HepG2 (cell line): ENCODE data around the gene SLC10A1. TPM values are rescaled to one million over a fixed set of nuclear protein-coding genes. Genes with fewer than 3 reads are reported as not detected.

Experiments used
- HOXA9 ChIP-seq: sonication (generic); formaldehyde crosslinking; IDR thresholded peaks from 2 replicates; pipeline ENCODE4 v1.8.1; 2022; ENCODE audit warnings: missing genetic modification reagents, mild to moderate bottlenecking, moderate library complexity, borderline replicate concordance
- PAXIP1 ChIP-seq: sonication (generic); formaldehyde crosslinking; conservative IDR thresholded peaks from 2 replicates; pipeline ENCODE4 v1.4.0; 2020; ENCODE audit warnings: mild to moderate bottlenecking, missing genetic modification reagents, moderate library complexity
- SOX5 ChIP-seq: IDR thresholded peaks from 2 replicates; pipeline ENCODE4 v1.6.1; 2016; ENCODE audit warnings: borderline replicate concordance
- ZBTB20 ChIP-seq: sonication (generic); formaldehyde crosslinking; IDR thresholded peaks from 2 replicates; pipeline ENCODE4 v1.8.1; 2023; ENCODE audit warnings: missing genetic modification reagents, low read depth, mild to moderate bottlenecking, borderline replicate concordance
- ZNF138 ChIP-seq: sonication (generic); formaldehyde crosslinking; IDR thresholded peaks from 2 replicates; pipeline ENCODE4 v1.5.0; 2020; ENCODE audit warnings: mild to moderate bottlenecking, low read depth, missing genetic modification reagents
- ZNF317 ChIP-seq: sonication (generic); formaldehyde crosslinking; IDR thresholded peaks from 2 replicates; pipeline ENCODE4 v1.5.0; 2020; ENCODE audit warnings: mild to moderate bottlenecking, missing genetic modification reagents
- ZNF746 ChIP-seq: sonication (generic); formaldehyde crosslinking; IDR thresholded peaks from 2 replicates; pipeline ENCODE4 v1.8.0; 2022; ENCODE audit warnings: mild to moderate bottlenecking, missing genetic modification reagents
- polyA plus RNA-seq, 8 experiments: library from polyadenylated mRNA; depleted of rRNA in 3 of 8; stranded (reverse) in 7 of 8; unstranded in 1 of 8; fragments of >200 nt; fragmentation: Illumina TruSeq in 4 of 8; extraction: Trizol in 4 of 8; gene quantifications; 2 replicates each; pipeline versions ENCODE4 v1.2.1 to v1.2.3, GENCODE V29; 2011 to 2016; ENCODE audit warnings: low read depth in 4 of 8, missing spikeins in 1 of 8, mixed read lengths in 1 of 8; ENCODE audit not compliant: insufficient read depth in 1 of 8
- total RNA-seq, 5 experiments: library from RNA; depleted of rRNA; stranded (reverse); fragments of >200 nt; fragmentation: Illumina TruSeq; extraction: Trizol; gene quantifications; 2 replicates each; pipeline ENCODE4 v1.2.3, GENCODE V29; 2016; ENCODE audit warnings: low read depth in 1 of 5
- TF ChIP-seq, protein P1 (sequence below): sonication (generic); formaldehyde crosslinking; IDR thresholded peaks from 2 replicates; pipeline ENCODE4 v1.4.0; 2020; ENCODE audit warnings: missing genetic modification reagents
- TF ChIP-seq, protein P2 (sequence below): sonication (generic); formaldehyde crosslinking; IDR thresholded peaks from 2 replicates; pipeline ENCODE4 v1.4.0; 2020; ENCODE audit warnings: missing genetic modification reagents, mild to moderate bottlenecking, borderline replicate concordance
- TF ChIP-seq, protein P3 (sequence below): sonication (generic); formaldehyde crosslinking; IDR thresholded peaks from 2 replicates; pipeline ENCODE4 v1.8.0; 2022; ENCODE audit warnings: mild to moderate bottlenecking, missing genetic modification reagents, borderline replicate concordance
- TF ChIP-seq, protein P4 (sequence below): sonication (generic); formaldehyde crosslinking; IDR thresholded peaks from 2 replicates; pipeline ENCODE4 v1.4.0; 2020; ENCODE audit warnings: missing genetic modification reagents, borderline replicate concordance
- TF ChIP-seq, protein P5 (sequence below): sonication (generic); formaldehyde crosslinking; IDR thresholded peaks from 2 replicates; pipeline ENCODE4 v1.9.0; 2022; ENCODE audit warnings: missing genetic modification reagents, mild to moderate bottlenecking, borderline replicate concordance

Gene SLC10A1
- total and polyA plus RNA-seq, 2 of the 13 experiments (the other 11 are each of a cell fraction or from before 2014, with no cell fraction given), result 0.17 TPM; not detected in 1

- TF ChIP-seq ZBTB20 (CRISPR knock-in tag), result no peak
- TF ChIP-seq, protein P1, sequence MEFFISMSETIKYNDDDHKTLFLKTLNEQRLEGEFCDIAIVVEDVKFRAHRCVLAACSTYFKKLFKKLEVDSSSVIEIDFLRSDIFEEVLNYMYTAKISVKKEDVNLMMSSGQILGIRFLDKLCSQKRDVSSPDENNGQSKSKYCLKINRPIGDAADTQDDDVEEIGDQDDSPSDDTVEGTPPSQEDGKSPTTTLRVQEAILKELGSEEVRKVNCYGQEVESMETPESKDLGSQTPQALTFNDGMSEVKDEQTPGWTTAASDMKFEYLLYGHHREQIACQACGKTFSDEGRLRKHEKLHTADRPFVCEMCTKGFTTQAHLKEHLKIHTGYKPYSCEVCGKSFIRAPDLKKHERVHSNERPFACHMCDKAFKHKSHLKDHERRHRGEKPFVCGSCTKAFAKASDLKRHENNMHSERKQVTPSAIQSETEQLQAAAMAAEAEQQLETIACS (CRISPR knock-in tag), result no peak
- TF ChIP-seq, protein P2, sequence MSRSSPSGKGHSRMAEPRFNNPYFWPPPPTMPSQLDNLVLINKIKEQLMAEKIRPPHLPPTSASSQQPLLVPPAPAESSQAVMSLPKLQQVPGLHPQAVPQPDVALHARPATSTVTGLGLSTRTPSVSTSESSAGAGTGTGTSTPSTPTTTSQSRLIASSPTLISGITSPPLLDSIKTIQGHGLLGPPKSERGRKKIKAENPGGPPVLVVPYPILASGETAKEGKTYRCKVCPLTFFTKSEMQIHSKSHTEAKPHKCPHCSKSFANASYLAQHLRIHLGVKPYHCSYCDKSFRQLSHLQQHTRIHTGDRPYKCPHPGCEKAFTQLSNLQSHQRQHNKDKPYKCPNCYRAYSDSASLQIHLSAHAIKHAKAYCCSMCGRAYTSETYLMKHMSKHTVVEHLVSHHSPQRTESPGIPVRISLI (CRISPR knock-in tag), result peak; percentile 67; the same call in 1 of the 2 replicates
- no peak; the same call in 1 of the 2 replicates for TF ChIP-seq ZNF746 (CRISPR knock-in tag)
- TF ChIP-seq, protein P3, sequence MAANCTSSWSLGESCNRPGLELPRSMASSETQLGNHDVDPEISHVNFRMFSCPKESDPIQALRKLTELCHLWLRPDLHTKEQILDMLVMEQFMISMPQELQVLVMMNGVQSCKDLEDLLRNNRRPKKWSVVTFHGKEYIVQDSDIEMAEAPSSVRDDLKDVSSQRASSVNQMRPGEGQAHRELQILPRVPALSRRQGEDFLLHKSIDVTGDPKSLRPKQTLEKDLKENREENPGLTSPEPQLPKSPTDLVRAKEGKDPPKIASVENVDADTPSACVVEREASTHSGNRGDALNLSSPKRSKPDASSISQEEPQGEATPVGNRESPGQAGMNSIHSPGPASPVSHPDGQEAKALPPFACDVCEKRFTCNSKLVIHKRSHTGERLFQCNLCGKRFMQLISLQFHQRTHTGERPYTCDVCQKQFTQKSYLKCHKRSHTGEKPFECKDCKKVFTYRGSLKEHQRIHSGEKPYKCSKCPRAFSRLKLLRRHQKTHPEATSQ (CRISPR knock-in tag), result no peak
- TF ChIP-seq ZNF138 (CRISPR knock-in tag), result 0 out of 2 replicates have a peak, but pooled peaks have one; percentile 16
- 0 out of 2 replicates have a peak, but pooled peaks have one; percentile 31 for TF ChIP-seq ZNF317 (CRISPR knock-in tag)
- TF ChIP-seq, protein P4, sequence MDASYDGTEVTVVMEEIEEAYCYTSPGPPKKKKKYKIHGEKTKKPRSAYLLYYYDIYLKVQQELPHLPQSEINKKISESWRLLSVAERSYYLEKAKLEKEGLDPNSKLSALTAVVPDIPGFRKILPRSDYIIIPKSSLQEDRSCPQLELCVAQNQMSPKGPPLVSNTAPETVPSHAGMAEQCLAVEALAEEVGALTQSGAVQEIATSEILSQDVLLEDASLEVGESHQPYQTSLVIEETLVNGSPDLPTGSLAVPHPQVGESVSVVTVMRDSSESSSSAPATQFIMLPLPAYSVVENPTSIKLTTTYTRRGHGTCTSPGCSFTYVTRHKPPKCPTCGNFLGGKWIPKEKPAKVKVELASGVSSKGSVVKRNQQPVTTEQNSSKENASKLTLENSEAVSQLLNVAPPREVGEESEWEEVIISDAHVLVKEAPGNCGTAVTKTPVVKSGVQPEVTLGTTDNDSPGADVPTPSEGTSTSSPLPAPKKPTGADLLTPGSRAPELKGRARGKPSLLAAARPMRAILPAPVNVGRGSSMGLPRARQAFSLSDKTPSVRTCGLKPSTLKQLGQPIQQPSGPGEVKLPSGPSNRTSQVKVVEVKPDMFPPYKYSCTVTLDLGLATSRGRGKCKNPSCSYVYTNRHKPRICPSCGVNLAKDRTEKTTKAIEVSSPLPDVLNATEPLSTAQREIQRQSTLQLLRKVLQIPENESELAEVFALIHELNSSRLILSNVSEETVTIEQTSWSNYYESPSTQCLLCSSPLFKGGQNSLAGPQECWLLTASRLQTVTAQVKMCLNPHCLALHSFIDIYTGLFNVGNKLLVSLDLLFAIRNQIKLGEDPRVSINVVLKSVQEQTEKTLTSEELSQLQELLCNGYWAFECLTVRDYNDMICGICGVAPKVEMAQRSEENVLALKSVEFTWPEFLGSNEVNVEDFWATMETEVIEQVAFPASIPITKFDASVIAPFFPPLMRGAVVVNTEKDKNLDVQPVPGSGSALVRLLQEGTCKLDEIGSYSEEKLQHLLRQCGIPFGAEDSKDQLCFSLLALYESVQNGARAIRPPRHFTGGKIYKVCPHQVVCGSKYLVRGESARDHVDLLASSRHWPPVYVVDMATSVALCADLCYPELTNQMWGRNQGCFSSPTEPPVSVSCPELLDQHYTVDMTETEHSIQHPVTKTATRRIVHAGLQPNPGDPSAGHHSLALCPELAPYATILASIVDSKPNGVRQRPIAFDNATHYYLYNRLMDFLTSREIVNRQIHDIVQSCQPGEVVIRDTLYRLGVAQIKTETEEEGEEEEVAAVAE (CRISPR knock-in tag), result no peak
- 0 out of 2 replicates have a peak, but pooled peaks have one; percentile 23 for TF ChIP-seq SOX5 (CRISPR knock-in tag)
- TF ChIP-seq, protein P5, sequence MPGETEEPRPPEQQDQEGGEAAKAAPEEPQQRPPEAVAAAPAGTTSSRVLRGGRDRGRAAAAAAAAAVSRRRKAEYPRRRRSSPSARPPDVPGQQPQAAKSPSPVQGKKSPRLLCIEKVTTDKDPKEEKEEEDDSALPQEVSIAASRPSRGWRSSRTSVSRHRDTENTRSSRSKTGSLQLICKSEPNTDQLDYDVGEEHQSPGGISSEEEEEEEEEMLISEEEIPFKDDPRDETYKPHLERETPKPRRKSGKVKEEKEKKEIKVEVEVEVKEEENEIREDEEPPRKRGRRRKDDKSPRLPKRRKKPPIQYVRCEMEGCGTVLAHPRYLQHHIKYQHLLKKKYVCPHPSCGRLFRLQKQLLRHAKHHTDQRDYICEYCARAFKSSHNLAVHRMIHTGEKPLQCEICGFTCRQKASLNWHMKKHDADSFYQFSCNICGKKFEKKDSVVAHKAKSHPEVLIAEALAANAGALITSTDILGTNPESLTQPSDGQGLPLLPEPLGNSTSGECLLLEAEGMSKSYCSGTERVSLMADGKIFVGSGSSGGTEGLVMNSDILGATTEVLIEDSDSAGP (CRISPR knock-in tag), result no peak
- no peak for TF ChIP-seq HOXA9
- TF ChIP-seq PAXIP1 (CRISPR knock-in tag), result peak; percentile 38; the same call in 1 of the 2 replicates
These were observed 24.7 kb downstream of the SLC10A1 start (continued) for GRCh38 chr14:69772082-69773017.
